ENCODE data around the gene CABCOCO1. TPM values are rescaled to one million over a fixed set of nuclear protein-coding genes. Genes with fewer than 3 reads are reported as not detected.

The CABCOCO1 gene
- polyA plus RNA-seq, 1 of the 3 experiments (the other 2 are of a cell fraction): 0.71 TPM

DNA sequence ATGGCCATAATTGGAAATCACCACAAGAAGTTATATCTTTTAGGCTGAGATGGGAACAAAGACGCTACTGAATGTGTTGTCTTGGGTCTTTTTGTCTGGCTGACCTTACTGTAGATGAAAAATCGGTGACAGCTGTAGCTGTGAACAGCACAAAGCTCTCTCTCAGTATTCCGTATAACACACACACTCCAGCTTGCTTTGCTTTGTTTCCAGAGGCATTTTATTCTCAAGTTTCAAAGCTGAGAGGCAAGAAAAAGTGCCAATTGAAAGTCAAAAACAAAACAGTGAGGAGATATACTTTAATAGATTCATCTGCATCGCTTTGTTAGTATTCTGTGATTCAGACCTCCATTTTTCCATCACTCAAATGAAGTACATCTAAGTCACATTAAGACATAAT, 39.6 kb upstream of the CABCOCO1 start:
- Histone ChIP-seq H3K4me3 (ENCODE audit: low read depth in 2 of 2, low read length in 1 of 2) (no peak overlapping the region), H3K27ac (ENCODE audit: low read depth in 2 of 2, low read length in 1 of 2) (no peak overlapping the region), H2AFZ (ENCODE audit: low read depth) (no peak overlapping the region), H3F3A (replicated peaks; ENCODE audit: insufficient read depth) (peaks cover 10% of the 10 kb centered on the region), H3K9ac (no peak overlapping the region), H3K4me1 (ENCODE audit: control insufficient read depth in 1 of 2, insufficient read depth in 2 of 2, low read depth in 1 of 2, low read length in 1 of 2) (peaks cover 5 to 10% of the 10 kb centered on the region in 2 experiments; a peak in 3 of 4 replicates), H3K27me3 (ENCODE audit: insufficient read depth) (no peaks in the 10 kb centered on the region), H3K36me3 (replicated peaks in 1 of 2; ENCODE audit: control insufficient read depth in 1 of 2, insufficient read depth in 2 of 2, low read length in 1 of 2) (no peaks in the 10 kb centered on the region), H4K20me1 (ENCODE audit: insufficient read depth) (no peaks in the 10 kb centered on the region), H3K4me2 (no peak overlapping the region), H3K79me2 (ENCODE audit: insufficient read depth) (no peaks in the 10 kb centered on the region), H3K9me2 (no peaks in the 10 kb centered on the region), H3K9me3 (no peaks in the 10 kb centered on the region)
- CTCF ChIA-PET: interaction anchor here (1.2 kb wide), 1 partner anchor 20 kb away, joined by 3 read pairs; no protein-coding TSS in a partner anchor
- POLR2A ChIA-PET: no interaction called here
- WGBS (ENCODE audit: low lambda C conversion rate): 85% methylated on average over 4 of the region's 4 CpGs
- no peak for DNase-seq
- TF ChIP-seq, protein P1, sequence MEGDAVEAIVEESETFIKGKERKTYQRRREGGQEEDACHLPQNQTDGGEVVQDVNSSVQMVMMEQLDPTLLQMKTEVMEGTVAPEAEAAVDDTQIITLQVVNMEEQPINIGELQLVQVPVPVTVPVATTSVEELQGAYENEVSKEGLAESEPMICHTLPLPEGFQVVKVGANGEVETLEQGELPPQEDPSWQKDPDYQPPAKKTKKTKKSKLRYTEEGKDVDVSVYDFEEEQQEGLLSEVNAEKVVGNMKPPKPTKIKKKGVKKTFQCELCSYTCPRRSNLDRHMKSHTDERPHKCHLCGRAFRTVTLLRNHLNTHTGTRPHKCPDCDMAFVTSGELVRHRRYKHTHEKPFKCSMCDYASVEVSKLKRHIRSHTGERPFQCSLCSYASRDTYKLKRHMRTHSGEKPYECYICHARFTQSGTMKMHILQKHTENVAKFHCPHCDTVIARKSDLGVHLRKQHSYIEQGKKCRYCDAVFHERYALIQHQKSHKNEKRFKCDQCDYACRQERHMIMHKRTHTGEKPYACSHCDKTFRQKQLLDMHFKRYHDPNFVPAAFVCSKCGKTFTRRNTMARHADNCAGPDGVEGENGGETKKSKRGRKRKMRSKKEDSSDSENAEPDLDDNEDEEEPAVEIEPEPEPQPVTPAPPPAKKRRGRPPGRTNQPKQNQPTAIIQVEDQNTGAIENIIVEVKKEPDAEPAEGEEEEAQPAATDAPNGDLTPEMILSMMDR (IDR thresholded peaks at IDR 0.05): no peak
- TF ChIP-seq POLR2AphosphoS5 (IDR thresholded peaks at IDR 0.05; ENCODE audit: low read depth, low read length) (no peak), RXRA (IDR thresholded peaks at IDR 0.05; ENCODE audit: borderline replicate concordance, low read depth) (no peak), SIN3A (IDR thresholded peaks at IDR 0.05; ENCODE audit: borderline replicate concordance, low read depth, low read length) (no peak), ELF1 (IDR thresholded peaks at IDR 0.05) (no peak), JUND (IDR thresholded peaks at IDR 0.05) (no peak), EP300 (IDR thresholded peaks at IDR 0.05; ENCODE audit: borderline replicate concordance in 1 of 2, low read depth in 1 of 2, low read length in 1 of 2) (no peak), GABPA (IDR thresholded peaks at IDR 0.05; ENCODE audit: low read depth) (no peak), TEAD4 (IDR thresholded peaks at IDR 0.05; ENCODE audit: borderline replicate concordance, insufficient read depth) (no peak), RCOR1 (IDR thresholded peaks at IDR 0.05; ENCODE audit: low read length) (no peak), ZBTB33 (IDR thresholded peaks at IDR 0.05; ENCODE audit: borderline replicate concordance, low read depth) (no peak), CHD2 (IDR thresholded peaks at IDR 0.05; ENCODE audit: low read length, partially characterized antibody) (no peak), SMC3 (IDR thresholded peaks at IDR 0.05; ENCODE audit: low read depth, low read length) (no peak), MEF2A (IDR thresholded peaks at IDR 0.05; ENCODE audit: borderline replicate concordance, low read depth) (no peak), REST (IDR thresholded peaks at IDR 0.05; ENCODE audit: low read depth, low read length) (no peak)
